Nephron progenitor cell (in vitro differentiated cells): ENCODE data around the gene CIB4.
"Not testable (repeated sequence)": the region's sequence is repeated elsewhere in the genome, so short reads cannot be mapped to it uniquely, and the experiment has no call there.

ENCODE experiments used
- DNase-seq: peaks from one replicate; pipeline ENCODE4 v3.0.0; 2021
- H3K27ac Mint-ChIP-seq: 2 replicates; pipeline ENCODE4 v1.8.0; 2021; ENCODE audit warnings: mild to moderate bottlenecking, moderate library complexity, mixed read lengths
- H3K27me3 Mint-ChIP-seq: 2 replicates; pipeline ENCODE4 v1.8.0; 2021; ENCODE audit warnings: mild to moderate bottlenecking, low read depth, mixed read lengths; ENCODE audit not compliant: poor library complexity
- H3K36me3 Mint-ChIP-seq: 2 replicates; pipeline ENCODE4 v1.8.0; 2021; ENCODE audit warnings: low read depth, mixed read lengths
- H3K4me1 Mint-ChIP-seq: 2 replicates; pipeline ENCODE4 v1.8.0; 2021; ENCODE audit warnings: mixed read lengths
- H3K4me3 Mint-ChIP-seq: 2 replicates; pipeline ENCODE4 v1.8.0; 2021; ENCODE audit warnings: mild to moderate bottlenecking, moderate library complexity, mixed read lengths
- H3K9me3 Mint-ChIP-seq: 2 replicates; pipeline ENCODE4 v1.8.0; 2021; ENCODE audit warnings: mild to moderate bottlenecking, moderate library complexity, mixed read lengths
- TF ChIP-seq, protein P1 (sequence below): fragments of 200-600 bp; sonication (generic); IDR thresholded peaks from 2 replicates; pipeline ENCODE4 v1.5.0; 2021; ENCODE audit warnings: antibody characterized with exemption

Gene CIB4

DNA sequence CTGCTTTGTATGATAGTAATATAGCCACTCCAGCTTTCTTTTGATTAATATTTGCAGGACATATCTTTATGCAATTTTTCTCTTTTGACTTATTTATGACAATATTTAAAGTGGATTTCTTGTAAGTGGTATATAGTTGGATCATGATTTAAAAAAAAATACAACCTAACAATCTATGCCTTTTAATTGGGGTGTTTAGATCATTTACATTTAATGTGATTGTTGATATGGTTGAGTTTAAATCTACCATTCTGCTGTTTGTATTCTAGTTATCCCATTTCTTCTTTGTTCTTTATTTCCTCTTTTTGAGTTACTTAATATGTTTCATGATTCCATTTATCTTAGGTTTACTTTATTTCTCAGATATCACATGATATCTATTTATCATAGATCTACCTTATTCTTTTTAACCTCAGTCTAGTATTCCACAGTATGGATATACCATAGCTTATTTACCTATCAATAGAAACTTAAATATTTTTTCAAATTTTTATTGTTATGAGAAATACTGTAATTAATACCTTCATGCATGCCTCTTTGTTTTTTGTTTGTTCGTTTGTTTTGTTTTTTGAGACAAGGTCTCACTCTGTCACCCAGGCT lies 19.3 kb upstream of the CIB4 start:
- TF ChIP-seq, protein P1, sequence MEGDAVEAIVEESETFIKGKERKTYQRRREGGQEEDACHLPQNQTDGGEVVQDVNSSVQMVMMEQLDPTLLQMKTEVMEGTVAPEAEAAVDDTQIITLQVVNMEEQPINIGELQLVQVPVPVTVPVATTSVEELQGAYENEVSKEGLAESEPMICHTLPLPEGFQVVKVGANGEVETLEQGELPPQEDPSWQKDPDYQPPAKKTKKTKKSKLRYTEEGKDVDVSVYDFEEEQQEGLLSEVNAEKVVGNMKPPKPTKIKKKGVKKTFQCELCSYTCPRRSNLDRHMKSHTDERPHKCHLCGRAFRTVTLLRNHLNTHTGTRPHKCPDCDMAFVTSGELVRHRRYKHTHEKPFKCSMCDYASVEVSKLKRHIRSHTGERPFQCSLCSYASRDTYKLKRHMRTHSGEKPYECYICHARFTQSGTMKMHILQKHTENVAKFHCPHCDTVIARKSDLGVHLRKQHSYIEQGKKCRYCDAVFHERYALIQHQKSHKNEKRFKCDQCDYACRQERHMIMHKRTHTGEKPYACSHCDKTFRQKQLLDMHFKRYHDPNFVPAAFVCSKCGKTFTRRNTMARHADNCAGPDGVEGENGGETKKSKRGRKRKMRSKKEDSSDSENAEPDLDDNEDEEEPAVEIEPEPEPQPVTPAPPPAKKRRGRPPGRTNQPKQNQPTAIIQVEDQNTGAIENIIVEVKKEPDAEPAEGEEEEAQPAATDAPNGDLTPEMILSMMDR = no peak
- Mint-ChIP-seq H3K36me3 (no peaks in the 10 kb centered on the region), H3K27ac (no peak overlapping the region), H3K27me3 (peaks cover 11% of the 10 kb centered on the region), H3K9me3 (peaks cover 42% of the 10 kb centered on the region), H3K4me3 (no peak overlapping the region), H3K4me1 (no peaks in the 10 kb centered on the region)
- DNase-seq = no peak

DNA sequence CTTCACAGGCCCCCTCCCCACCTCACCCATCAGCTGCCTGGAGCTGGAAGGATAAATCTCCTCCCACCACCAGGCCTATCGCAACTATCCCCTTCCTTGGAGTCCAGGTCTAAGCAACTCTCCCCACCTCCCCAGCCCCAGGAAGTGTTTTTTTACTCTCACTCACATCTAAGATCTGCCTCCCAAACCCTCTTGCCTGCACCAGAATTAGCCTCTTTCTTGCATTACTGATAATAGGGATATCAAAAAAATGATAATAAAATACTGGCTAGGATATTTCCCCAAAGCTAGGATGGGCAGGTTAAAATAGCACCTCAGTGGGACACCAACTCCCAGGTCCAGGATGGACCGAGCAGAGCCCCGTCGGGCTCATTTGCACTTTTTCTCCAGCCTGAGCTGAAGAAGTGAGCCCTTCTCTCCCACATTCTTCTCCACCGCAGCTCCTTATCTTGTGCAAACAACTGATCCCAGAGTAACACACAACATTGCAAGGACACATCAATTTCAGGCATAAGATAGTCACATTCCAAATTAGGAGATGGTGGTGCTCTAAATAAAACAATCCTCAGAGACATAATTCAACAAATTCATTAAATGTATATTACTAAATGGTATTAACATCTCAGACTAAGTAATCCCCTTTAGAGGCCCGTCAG lies 17.7 kb upstream of the CIB4 start:
- Mint-ChIP-seq H3K4me1 (peaks cover 5% of the 10 kb centered on the region), H3K4me3 (no peak overlapping the region), H3K27ac (no peak overlapping the region), H3K36me3 (no peaks in the 10 kb centered on the region), H3K9me3 (peaks cover 34% of the 10 kb centered on the region), H3K27me3 (peaks cover 14% of the 10 kb centered on the region)
- DNase-seq = no peak
- TF ChIP-seq, protein P1 = no peak

DNA sequence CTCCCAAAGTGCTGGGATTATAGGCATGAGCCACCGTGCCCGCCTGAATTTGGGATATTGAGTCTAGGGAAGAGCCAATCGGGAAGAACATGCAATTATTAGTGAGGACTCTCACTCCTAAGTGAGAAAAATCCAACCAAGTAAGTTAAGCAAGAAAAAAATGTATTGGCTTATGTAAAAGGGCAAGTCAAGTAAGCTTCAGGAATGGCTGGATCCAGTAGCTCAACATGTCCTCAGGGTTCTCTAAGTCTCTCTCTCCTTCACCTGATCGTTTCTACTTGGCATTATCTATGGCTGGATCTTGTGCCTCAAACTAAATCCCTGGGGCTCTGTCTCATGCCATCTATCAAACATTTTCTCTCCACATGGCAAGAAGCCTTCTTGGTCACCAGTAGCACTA lies 16.1 kb upstream of the CIB4 start:
- peaks cover 27% of the 10 kb centered on the region for H3K9me3 Mint-ChIP-seq
- TF ChIP-seq, protein P1 = no peak
- H3K27me3 Mint-ChIP-seq = peaks cover 15% of the 10 kb centered on the region
- H3K4me3 Mint-ChIP-seq = no peak overlapping the region
- H3K27ac Mint-ChIP-seq = no peak overlapping the region
- no peaks in the 10 kb centered on the region for H3K36me3 Mint-ChIP-seq
- DNase-seq = no peak
- H3K4me1 Mint-ChIP-seq = peaks cover 21% of the 10 kb centered on the region

DNA sequence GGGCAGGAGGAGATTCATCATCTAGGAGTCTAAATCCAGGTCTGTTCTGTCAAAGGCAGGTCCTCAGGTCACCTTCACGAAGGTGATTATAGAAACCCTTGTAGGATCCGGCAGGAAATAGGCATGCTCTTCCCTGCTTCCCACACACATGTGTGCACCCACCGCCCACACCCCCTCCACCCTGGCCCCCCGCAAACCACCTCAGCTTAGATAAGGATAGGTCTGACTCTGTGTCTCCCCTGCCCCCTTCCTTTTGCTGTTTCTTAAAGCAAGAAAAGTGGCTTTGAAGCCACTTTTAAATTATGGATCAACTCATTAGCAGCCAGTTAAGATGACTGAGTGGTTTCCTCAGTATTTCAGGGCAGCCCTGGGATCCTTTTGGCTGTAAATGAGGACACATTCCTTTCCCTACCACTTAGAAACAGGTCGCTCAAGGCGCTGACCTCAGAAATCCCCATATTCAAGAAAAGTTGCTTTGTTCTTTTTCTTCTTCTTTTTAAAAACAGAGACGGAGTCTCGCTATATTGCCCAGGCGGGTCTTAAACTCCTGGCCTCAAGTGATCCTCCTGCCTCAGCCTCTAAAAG lies 14.5 kb upstream of the CIB4 start:
- H3K36me3 Mint-ChIP-seq = no peaks in the 10 kb centered on the region
- peaks cover 15% of the 10 kb centered on the region for H3K27me3 Mint-ChIP-seq
- DNase-seq = no peak
- H3K4me3 Mint-ChIP-seq = no peak overlapping the region
- TF ChIP-seq, protein P1 = no peak
- no peak overlapping the region for H3K27ac Mint-ChIP-seq
- peaks cover 19% of the 10 kb centered on the region for H3K9me3 Mint-ChIP-seq
- peaks cover 35% of the 10 kb centered on the region for H3K4me1 Mint-ChIP-seq

DNA sequence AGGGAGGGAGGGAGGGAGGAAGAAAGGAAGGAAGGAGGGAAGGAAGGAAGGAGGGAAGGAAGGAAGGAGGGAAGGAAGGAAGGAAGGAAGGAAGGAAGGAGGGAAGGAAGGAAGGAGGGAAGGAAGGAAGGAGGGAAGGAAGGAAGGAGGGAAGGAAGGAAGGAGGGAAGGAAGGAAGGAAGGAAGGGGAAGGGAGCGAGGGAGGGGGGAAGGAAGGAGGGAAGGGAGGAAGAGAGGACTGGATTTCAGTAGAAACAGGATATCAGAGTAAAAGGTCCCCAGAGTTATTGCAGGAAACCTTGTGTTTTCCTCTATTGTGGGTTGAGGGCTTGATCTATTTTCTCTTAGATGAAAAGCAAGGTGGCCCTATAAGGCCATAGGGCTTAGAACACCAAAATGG lies 14.0 kb upstream of the CIB4 start:
- H3K36me3 Mint-ChIP-seq, DNase-seq, H3K4me3 Mint-ChIP-seq, H3K27ac Mint-ChIP-seq: not testable (repeated sequence)
- Mint-ChIP-seq H3K9me3 (peaks cover 14% of the 10 kb centered on the region), H3K27me3 (peaks cover 19% of the 10 kb centered on the region), H3K4me1 (peaks cover 41% of the 10 kb centered on the region)

DNA sequence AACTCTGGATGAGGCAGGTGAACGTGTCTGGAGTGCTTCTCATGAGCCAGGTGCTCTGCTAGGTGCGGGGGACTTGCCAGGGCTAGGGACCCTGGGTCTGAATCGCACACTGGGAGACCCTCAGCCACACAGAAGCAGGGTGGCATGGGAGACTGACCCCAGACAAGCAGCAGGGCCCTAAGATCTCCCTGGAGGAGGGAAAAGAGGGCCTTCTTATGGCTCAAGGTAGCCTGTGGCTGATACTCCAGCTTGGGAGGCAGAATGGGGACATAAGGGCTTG lies 12.8 kb upstream of the CIB4 start:
- DNase-seq = no peak
- H3K36me3 Mint-ChIP-seq = no peaks in the 10 kb centered on the region
- TF ChIP-seq, protein P1 = no peak
- H3K9me3 Mint-ChIP-seq = peaks cover 2% of the 10 kb centered on the region
- H3K4me1 Mint-ChIP-seq = peaks cover 47% of the 10 kb centered on the region
- no peak overlapping the region for H3K4me3 Mint-ChIP-seq
- no peak overlapping the region for H3K27ac Mint-ChIP-seq
- peaks cover 17% of the 10 kb centered on the region for H3K27me3 Mint-ChIP-seq
